H1 (cell line): ENCODE measurements around the gene FES.

Experiments used
- E2F6 ChIP-seq: IDR thresholded peaks from 2 replicates; pipeline ENCODE4 v1.6.1; 2012; ENCODE audit warnings: inconsistent platforms
- KDM1A ChIP-seq: fragments of 200-600, 300-600 bp; sonication (generic); IDR thresholded peaks from 2 replicates; pipeline ENCODE4 v1.7.1; 2016; ENCODE audit warnings: mild to moderate bottlenecking, low read length, borderline replicate concordance
- NRF1 ChIP-seq: IDR thresholded peaks from 2 replicates; pipeline ENCODE4 v1.6.1; 2011; ENCODE audit warnings: mild to moderate bottlenecking, low read depth, low read length, improper control_type of control experiment
- SP4 ChIP-seq: IDR thresholded peaks from 2 replicates; pipeline ENCODE4 v1.6.1; 2012; ENCODE audit warnings: low read length, inconsistent platforms
- SUZ12 ChIP-seq: fragments of 200-600 bp; sonication (generic); IDR thresholded peaks from 2 replicates; pipeline ENCODE4 v1.6.1; 2012; ENCODE audit warnings: mild to moderate bottlenecking, inconsistent platforms, low read length, moderate library complexity, mixed read lengths
- TAF1 ChIP-seq: IDR thresholded peaks from 2 replicates; pipeline ENCODE4 v1.6.1; 2011; ENCODE audit warnings: mild to moderate bottlenecking, low read depth, low read length
- YY1 ChIP-seq: IDR thresholded peaks from 2 replicates; pipeline ENCODE4 v1.6.1; 2011; ENCODE audit warnings: low read depth, mild to moderate bottlenecking, low read length
- TF ChIP-seq, protein P1 (sequence below), 3 experiments: IDR thresholded peaks; 1 replicate in 2 of 3; 2 replicates in 1 of 3; pipeline versions ENCODE4 v1.5.1 to v1.6.1; 2011; ENCODE audit warnings: low read length in 3 of 3, mild to moderate bottlenecking in 3 of 3, inconsistent platforms in 2 of 3, low read depth in 1 of 3, moderate library complexity in 1 of 3; ENCODE audit not compliant: insufficient read depth in 1 of 3; ENCODE audit errors: control extremely low read depth in 1 of 3

- TF ChIP-seq TAF1: no peak
- TF ChIP-seq KDM1A: no peak
- TF ChIP-seq E2F6: no peak
- TF ChIP-seq, protein P1, sequence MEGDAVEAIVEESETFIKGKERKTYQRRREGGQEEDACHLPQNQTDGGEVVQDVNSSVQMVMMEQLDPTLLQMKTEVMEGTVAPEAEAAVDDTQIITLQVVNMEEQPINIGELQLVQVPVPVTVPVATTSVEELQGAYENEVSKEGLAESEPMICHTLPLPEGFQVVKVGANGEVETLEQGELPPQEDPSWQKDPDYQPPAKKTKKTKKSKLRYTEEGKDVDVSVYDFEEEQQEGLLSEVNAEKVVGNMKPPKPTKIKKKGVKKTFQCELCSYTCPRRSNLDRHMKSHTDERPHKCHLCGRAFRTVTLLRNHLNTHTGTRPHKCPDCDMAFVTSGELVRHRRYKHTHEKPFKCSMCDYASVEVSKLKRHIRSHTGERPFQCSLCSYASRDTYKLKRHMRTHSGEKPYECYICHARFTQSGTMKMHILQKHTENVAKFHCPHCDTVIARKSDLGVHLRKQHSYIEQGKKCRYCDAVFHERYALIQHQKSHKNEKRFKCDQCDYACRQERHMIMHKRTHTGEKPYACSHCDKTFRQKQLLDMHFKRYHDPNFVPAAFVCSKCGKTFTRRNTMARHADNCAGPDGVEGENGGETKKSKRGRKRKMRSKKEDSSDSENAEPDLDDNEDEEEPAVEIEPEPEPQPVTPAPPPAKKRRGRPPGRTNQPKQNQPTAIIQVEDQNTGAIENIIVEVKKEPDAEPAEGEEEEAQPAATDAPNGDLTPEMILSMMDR (IDR thresholded peaks at IDR 0.05; ENCODE audit: control extremely low read depth in 1 of 3, insufficient read depth in 1 of 3, low read depth in 1 of 3, low read length in 3 of 3): no peak
- no peak for TF ChIP-seq SP4
- no peak for TF ChIP-seq YY1
- TF ChIP-seq SUZ12: no peak
- TF ChIP-seq NRF1: no peak
Measured at GRCh38 chr15:90907838-90908507, 23.7 kb downstream of the FES start.
